Endothelial cell of umbilical vein (primary cell): ENCODE measurements around the gene ITIH3. TPM values are rescaled to one million over a fixed set of nuclear protein-coding genes. Genes with fewer than 3 reads are reported as not detected.

ENCODE experiments used
- BruUV-seq: library from RNA; stranded (reverse); fragments of 400-500 nt; replicated peaks from 2 replicates; lab custom pipeline; 2021; lab: Mats Ljungman, UMichigan
- CTCF ChIA-PET: fragments of 300-600, 350-600 bp; sonication (Branson Sonifier 250); formaldehyde crosslinking; loops from one replicate; lab custom pipeline; 2021; ENCODE audit warnings: antibody characterized with exemption, inconsistent platforms; lab: Charles Lee
- POLR2A ChIA-PET: fragments of 300-600, 350-600 bp; sonication (Branson Sonifier 250); formaldehyde crosslinking; loops from one replicate; lab custom pipeline; 2021; ENCODE audit warnings: antibody characterized with exemption, inconsistent platforms; lab: Charles Lee
- DNase-seq: peaks from one replicate; pipeline ENCODE4 v3.0.0-alpha.2; 2011; ENCODE audit warnings: low read depth, low spot score
- FAIRE-seq: peaks from 2 replicates; lab custom pipeline; 2011; peaks lifted over from hg19 to GRCh38; lab: Jason Lieb, UNC
- H2AFZ ChIP-seq: 2 replicates; pipeline ENCODE4 v1.6.0; 2012; ENCODE audit warnings: low read depth, low read length, control low read depth, inconsistent platforms
- H3K27ac ChIP-seq: 2 replicates; pipeline ENCODE4 v1.5.1; 2011; ENCODE audit warnings: low read depth, mild to moderate bottlenecking, control low read depth, low read length, moderate library complexity; ENCODE audit not compliant: insufficient read depth
- H3K27me3 ChIP-seq, 2 experiments: 2 replicates each; pipeline versions ENCODE4 v1.6.0 to v1.6.1; 2011; ENCODE audit warnings: low read length in 2 of 2, mixed read lengths in 1 of 2; ENCODE audit not compliant: control insufficient read depth in 2 of 2, insufficient read depth in 2 of 2
- H3K36me3 ChIP-seq, 2 experiments: 2 replicates in 1 of 2; 3 replicates in 1 of 2; pipeline ENCODE4 v1.5.1; 2011; ENCODE audit warnings: low read length in 2 of 2, mild to moderate bottlenecking in 1 of 2, moderate library complexity in 1 of 2; ENCODE audit not compliant: control insufficient read depth in 2 of 2, insufficient read depth in 2 of 2; ENCODE audit errors: extremely low read depth in 1 of 2
- H3K4me1 ChIP-seq: 3 replicates; pipeline ENCODE4 v1.5.1; 2011; ENCODE audit warnings: mild to moderate bottlenecking, low read length; ENCODE audit not compliant: control insufficient read depth, insufficient read depth; ENCODE audit errors: extremely low read depth
- H3K4me2 ChIP-seq: 2 replicates; pipeline ENCODE4 v1.6.1; 2011; ENCODE audit warnings: low read length, control low read depth, mixed read lengths; ENCODE audit not compliant: insufficient read depth
- H3K4me3 ChIP-seq, 3 experiments: fragments of 200-600 bp in 1 of 3; sonication (generic), shearing (Covaris generic) in 1 of 3; replicated peaks in 1 of 3; 2 replicates each; pipeline ENCODE4 v1.5.1; 2011 to 2016; ENCODE audit warnings: control low read depth in 3 of 3, low read length in 3 of 3, mild to moderate bottlenecking in 2 of 3, inconsistent platforms in 1 of 3, low read depth in 1 of 3, moderate library complexity in 1 of 3; ENCODE audit not compliant: insufficient read depth in 1 of 3
- H3K79me2 ChIP-seq: 2 replicates; pipeline ENCODE4 v1.6.0; 2012; ENCODE audit warnings: low read length, inconsistent platforms; ENCODE audit not compliant: control insufficient read depth, insufficient read depth
- H3K9ac ChIP-seq: replicated peaks from 2 replicates; pipeline ENCODE3; 2011; ENCODE audit warnings: low read length, control low read depth; ENCODE audit not compliant: insufficient read depth; ENCODE audit errors: extremely low read depth
- H3K9me1 ChIP-seq: replicated peaks from 3 replicates; pipeline ENCODE4 v1.6.0; 2011; ENCODE audit warnings: mild to moderate bottlenecking, low read length; ENCODE audit not compliant: control insufficient read depth, insufficient read depth; ENCODE audit errors: extremely low read depth
- H3K9me3 ChIP-seq: replicated peaks from 2 replicates; pipeline ENCODE4 v1.5.1; 2012; ENCODE audit warnings: low read length, inconsistent platforms; ENCODE audit not compliant: control insufficient read depth, insufficient read depth
- H4K20me1 ChIP-seq: replicated peaks from 2 replicates; pipeline ENCODE3; 2011; ENCODE audit warnings: mild to moderate bottlenecking, low read length; ENCODE audit not compliant: control insufficient read depth, insufficient read depth; ENCODE audit errors: extremely low read depth
- CTCF ChIP-seq, 2 donors: IDR thresholded peaks; 1 replicate in 1 of 2; 2 replicates in 1 of 2; pipeline ENCODE4 v1.5.1; 2011; ENCODE audit warnings: low read length in 2 of 2, mild to moderate bottlenecking in 2 of 2, moderate library complexity in 2 of 2, control low read depth in 1 of 2, inconsistent platforms in 1 of 2, low read depth in 1 of 2; ENCODE audit not compliant: insufficient read depth in 1 of 2; ENCODE audit errors: extremely low read depth in 1 of 2
- FOS ChIP-seq: IDR thresholded peaks from 2 replicates; pipeline ENCODE4 v1.6.1; 2011; ENCODE audit warnings: mild to moderate bottlenecking, low read length, moderate library complexity, borderline replicate concordance; ENCODE audit not compliant: insufficient read depth
- JUN ChIP-seq: IDR thresholded peaks from 2 replicates; pipeline ENCODE4 v1.6.1; 2011; ENCODE audit warnings: borderline replicate concordance, low read depth; ENCODE audit not compliant: insufficient read length, insufficient read depth
- MYC ChIP-seq: IDR thresholded peaks from one replicate; pipeline ENCODE4 v1.6.1; 2011; ENCODE audit warnings: mild to moderate bottlenecking, low read depth, low read length
- POLR2A ChIP-seq: IDR thresholded peaks from 2 replicates; pipeline ENCODE4 v1.6.1; 2012; ENCODE audit warnings: low read depth, mild to moderate bottlenecking, control low read depth, low read length
- POLR2AphosphoS5 ChIP-seq: IDR thresholded peaks from 2 replicates; pipeline ENCODE4 v1.6.1; 2012; ENCODE audit warnings: low read depth, mild to moderate bottlenecking, control low read depth, low read length, moderate library complexity; ENCODE audit not compliant: insufficient read depth
- dilution Hi-C: fragments of 300-500 bp; cut with MboI; formaldehyde crosslinking; loops from one replicate; pipeline ENCODE4 v1.15.0; 2019; ENCODE audit warnings: low sequenced_read_pairs; ENCODE audit not compliant: extremely low pct_ligation_motif_present
- intact Hi-C: fragments of 100-400 bp; cut with micrococcal nuclease; formaldehyde crosslinking; loops from one replicate; pipeline ENCODE4 v1.10.0; 2022
- polyA plus RNA-seq, 4 experiments: library from polyadenylated mRNA; depleted of rRNA in 3 of 4; stranded (reverse) in 3 of 4; unstranded in 1 of 4; fragments of >200 nt; gene quantifications; 2 replicates each; pipeline versions ENCODE4 v1.2.1 to v1.2.3, GENCODE V29; 2011 to 2012; ENCODE audit warnings: missing spikeins in 1 of 4
- total RNA-seq: library from RNA; stranded (reverse); gene quantifications from 2 replicates; pipeline ENCODE4 v1.2.3, GENCODE V29; 2021

Gene ITIH3
- total and polyA plus RNA-seq, 2 donors (not counting 3 experiments of a cell fraction or from before 2014, with no cell fraction given), result not detected

GRCh38 chr3:52781741-52782140 lies 12.9 kb upstream of the ITIH3 start:
- peaks cover 0 to 13% of the 10 kb centered on the region in 2 experiments for H3K27me3 ChIP-seq
- no peak for TF ChIP-seq POLR2AphosphoS5
- no peak for TF ChIP-seq POLR2A
- TF ChIP-seq FOS, result no peak
- no peak for TF ChIP-seq CTCF (IDR thresholded peaks at IDR 0.05; ENCODE audit: extremely low read depth in 1 of 2, insufficient read depth in 1 of 2, low read depth in 1 of 2, low read length in 2 of 2)
- no peak for TF ChIP-seq JUN
- no peak for TF ChIP-seq MYC
- H3K4me1 ChIP-seq, result no peaks in the 10 kb centered on the region
- BruUV-seq, result no TSS peak
- no peaks in the 10 kb centered on the region for H4K20me1 ChIP-seq
- H3K36me3 ChIP-seq, result no peaks in the 10 kb centered on the region
- POLR2A ChIA-PET, result no interaction called here
- DNase-seq (no peak), FAIRE-seq (no peak)
- no peak overlapping the region for H3K4me3 ChIP-seq
- H2AFZ ChIP-seq, result no peak overlapping the region
- H3K9ac ChIP-seq, result no peak overlapping the region
- H3K27ac ChIP-seq, result no peak overlapping the region
- CTCF ChIA-PET, result interaction anchor here (1.1 kb wide), 1 partner anchor 11 kb away, joined by 3 read pairs; no protein-coding TSS in a partner anchor
- intact Hi-C loops, result no loop called here
- H3K79me2 ChIP-seq, result no peaks in the 10 kb centered on the region
- no peaks in the 10 kb centered on the region for H3K9me3 ChIP-seq
- H3K4me2 ChIP-seq, result no peak overlapping the region
- dilution Hi-C loops, result no loop called here
- H3K9me1 ChIP-seq, result no peaks in the 10 kb centered on the region
